GM21360 (cell line): ENCODE results near the gene NSMF.

Experiments used
- ATAC-seq: cut with Tn5 transposase; IDR thresholded peaks from one replicate; pipeline ENCODE4 v1.9.1; 2021; ENCODE audit warnings: mild to moderate bottlenecking, moderate library complexity; ENCODE audit not compliant: unreplicated experiment

The NSMF gene

GRCh38 chr9:137397675-137398423, 61.3 kb downstream of the NSMF start:
- ATAC-seq: no peak
